ENCODE measurements around the gene PCDHGA1.

PCDHGA1 gene

GRCh38 chr5:141349917-141350619 lies 19.8 kb downstream of the PCDHGA1 start, which contains the start of gene PCDHGB1:
Gene PCDHGB1, plus strand, starts transcription at chr5:141350099. Its CDS starts 162 bp downstream, at chr5:141350261.
- TF ChIP-seq CTCF (conservative IDR thresholded peaks at IDR 0.05; ENCODE audit: control insufficient read depth, insufficient read depth, low read depth, low read length) = peak; percentile 57
- peak within 1 kb of the TSS; percentile 25 for H3K4me3 ChIP-seq (ENCODE audit: control insufficient read depth, low read depth, low read length)
- DNase-seq (ENCODE audit: low read depth) = peak; percentile 60

- H3K4me3 ChIP-seq (ENCODE audit: control insufficient read depth, low read depth, low read length) = no peak overlapping the region
- DNase-seq (ENCODE audit: low read depth) = no peak
- no peak for TF ChIP-seq CTCF (conservative IDR thresholded peaks at IDR 0.05; ENCODE audit: control insufficient read depth, insufficient read depth, low read depth, low read length)
Observed at GRCh38 chr5:141351591-141351990, 21.3 kb downstream of the PCDHGA1 start.

GRCh38 chr5:141354900-141355469 lies 24.7 kb downstream of the PCDHGA1 start, which contains the start of gene PCDHGA4:
Gene PCDHGA4, plus strand, starts transcription at chr5:141355021. Its CDS starts 87 bp downstream, at chr5:141355108.
- H3K4me3 ChIP-seq (ENCODE audit: control insufficient read depth, low read depth, low read length) = peak within 1 kb of the TSS; percentile 37
- TF ChIP-seq CTCF (conservative IDR thresholded peaks at IDR 0.05; ENCODE audit: control insufficient read depth, insufficient read depth, low read depth, low read length) = peak; percentile 57
- DNase-seq (ENCODE audit: low read depth) = peak; percentile 33

- H3K4me3 ChIP-seq (ENCODE audit: control insufficient read depth, low read depth, low read length) = no peak overlapping the region
- no peak for TF ChIP-seq CTCF (conservative IDR thresholded peaks at IDR 0.05; ENCODE audit: control insufficient read depth, insufficient read depth, low read depth, low read length)
- no peak for DNase-seq (ENCODE audit: low read depth)
Observed at GRCh38 chr5:141355641-141356040, 25.3 kb downstream of the PCDHGA1 start.

GRCh38 chr5:141356133-141356532 lies 25.8 kb downstream of the PCDHGA1 start:
- no peak for DNase-seq (ENCODE audit: low read depth)
- no peak for TF ChIP-seq CTCF (conservative IDR thresholded peaks at IDR 0.05; ENCODE audit: control insufficient read depth, insufficient read depth, low read depth, low read length)
- H3K4me3 ChIP-seq (ENCODE audit: control insufficient read depth, low read depth, low read length) = no peak overlapping the region

- DNase-seq (ENCODE audit: low read depth) = no peak
- no peak for TF ChIP-seq CTCF (conservative IDR thresholded peaks at IDR 0.05; ENCODE audit: control insufficient read depth, insufficient read depth, low read depth, low read length)
- no peak overlapping the region for H3K4me3 ChIP-seq (ENCODE audit: control insufficient read depth, low read depth, low read length)
Observed at GRCh38 chr5:141356950-141357349, 26.6 kb downstream of the PCDHGA1 start.

Measured in fibroblast of mammary gland (primary cell).